ENCODE results near the gene CDH13. TPM values are rescaled to one million over a fixed set of nuclear protein-coding genes. Genes with fewer than 3 reads are reported as not detected.
A peak's percentile ranks its signal among the peaks of the same experiment; 100 is the strongest.

CDH13 gene
- total RNA-seq, 1 donor from 2014 or later, result 161 TPM

GRCh38 chr16:82638095-82638798 lies 11.5 kb downstream of the CDH13 start:
- intact Hi-C loops (cut with micrococcal nuclease), result loop anchor here (10.0 kb wide), 1 partner anchor 117 kb away; no protein-coding TSS in a partner anchor
- Histone ChIP-seq H3K36me3 (no peaks in the 10 kb centered on the region), H3K4me1 (peaks cover 97% of the 10 kb centered on the region), H3K4me3 (no peak overlapping the region), H3K9me3 (replicated peaks) (no peaks in the 10 kb centered on the region), H3K27me3 (ENCODE audit: low read depth) (no peaks in the 10 kb centered on the region), H3K27ac (replicated peaks) (peak overlapping the region; percentile 73)
- TF ChIP-seq, protein P1, sequence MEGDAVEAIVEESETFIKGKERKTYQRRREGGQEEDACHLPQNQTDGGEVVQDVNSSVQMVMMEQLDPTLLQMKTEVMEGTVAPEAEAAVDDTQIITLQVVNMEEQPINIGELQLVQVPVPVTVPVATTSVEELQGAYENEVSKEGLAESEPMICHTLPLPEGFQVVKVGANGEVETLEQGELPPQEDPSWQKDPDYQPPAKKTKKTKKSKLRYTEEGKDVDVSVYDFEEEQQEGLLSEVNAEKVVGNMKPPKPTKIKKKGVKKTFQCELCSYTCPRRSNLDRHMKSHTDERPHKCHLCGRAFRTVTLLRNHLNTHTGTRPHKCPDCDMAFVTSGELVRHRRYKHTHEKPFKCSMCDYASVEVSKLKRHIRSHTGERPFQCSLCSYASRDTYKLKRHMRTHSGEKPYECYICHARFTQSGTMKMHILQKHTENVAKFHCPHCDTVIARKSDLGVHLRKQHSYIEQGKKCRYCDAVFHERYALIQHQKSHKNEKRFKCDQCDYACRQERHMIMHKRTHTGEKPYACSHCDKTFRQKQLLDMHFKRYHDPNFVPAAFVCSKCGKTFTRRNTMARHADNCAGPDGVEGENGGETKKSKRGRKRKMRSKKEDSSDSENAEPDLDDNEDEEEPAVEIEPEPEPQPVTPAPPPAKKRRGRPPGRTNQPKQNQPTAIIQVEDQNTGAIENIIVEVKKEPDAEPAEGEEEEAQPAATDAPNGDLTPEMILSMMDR (IDR thresholded peaks at IDR 0.05; ENCODE audit: borderline replicate concordance), result no peak
- DNase-seq, result no peak

DNA sequence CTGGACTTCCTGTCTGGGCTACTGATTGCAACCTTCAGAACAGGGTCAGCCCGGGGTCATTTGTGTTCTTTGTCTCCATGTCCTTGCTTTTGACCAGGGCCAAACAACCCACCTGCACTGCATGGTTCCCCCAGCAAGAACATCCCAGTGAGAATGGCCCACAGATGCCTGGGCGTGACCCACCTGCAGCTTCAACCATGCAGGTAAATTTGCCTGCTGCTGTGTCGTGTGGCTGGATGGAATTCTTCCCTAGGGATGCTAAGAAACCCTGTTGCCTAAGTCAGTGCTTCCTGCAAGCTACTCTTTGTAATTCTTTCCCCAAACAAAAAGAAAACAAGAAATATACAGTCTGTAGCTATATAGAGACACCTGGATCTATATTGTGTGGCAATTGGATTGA lies 12.5 kb downstream of the CDH13 start:
- H3K4me3 ChIP-seq, result no peak overlapping the region
- no peaks in the 10 kb centered on the region for H3K36me3 ChIP-seq
- intact Hi-C loops (cut with micrococcal nuclease), result loop anchor here (10.0 kb wide), 1 partner anchor 116 kb away; no protein-coding TSS in a partner anchor
- H3K9me3 ChIP-seq (replicated peaks), result no peaks in the 10 kb centered on the region
- H3K4me1 ChIP-seq, result peaks cover 91% of the 10 kb centered on the region
- DNase-seq, result no peak
- peak overlapping the region; percentile 16 for H3K27ac ChIP-seq (replicated peaks)
- H3K27me3 ChIP-seq (ENCODE audit: low read depth), result no peaks in the 10 kb centered on the region
- TF ChIP-seq, protein P1 (IDR thresholded peaks at IDR 0.05; ENCODE audit: borderline replicate concordance), result no peak

DNA sequence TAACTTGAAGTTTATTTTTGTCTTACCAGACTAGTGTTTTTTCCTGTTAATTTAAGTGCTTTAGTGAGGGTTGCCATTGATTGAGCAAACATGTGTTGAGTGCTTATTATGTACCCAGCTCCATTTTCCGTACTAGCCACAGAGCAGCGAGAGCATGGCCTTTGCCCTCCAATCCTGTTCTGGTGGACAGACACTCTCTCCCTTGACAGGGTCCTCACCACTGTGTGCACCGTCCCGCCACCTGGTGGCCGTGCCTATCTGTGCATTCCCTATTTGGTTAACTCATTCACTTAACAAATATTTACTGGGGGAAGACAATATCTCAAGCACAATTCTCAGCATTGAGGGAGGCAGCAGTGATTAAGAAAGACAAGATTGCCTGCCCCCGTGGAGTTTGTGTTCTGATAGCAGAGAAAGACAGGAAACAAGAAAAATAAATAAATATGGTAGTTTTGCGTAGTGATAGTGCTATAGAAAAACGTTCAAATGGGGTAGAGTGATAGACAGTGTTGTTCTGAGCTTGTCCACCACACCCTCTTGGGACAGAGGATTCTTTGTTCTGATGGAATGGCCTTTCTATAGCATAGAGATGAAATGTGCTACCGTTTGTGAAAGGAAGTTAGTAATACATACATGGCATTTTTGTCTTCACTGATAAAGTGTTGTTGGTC lies 13.0 kb downstream of the CDH13 start:
- TF ChIP-seq, protein P1 (IDR thresholded peaks at IDR 0.05; ENCODE audit: borderline replicate concordance), result peak; percentile 81
- peak; percentile 57 for DNase-seq
- intact Hi-C loops (cut with micrococcal nuclease), result loop anchor here (10.0 kb wide), 1 partner anchor 115 kb away; no protein-coding TSS in a partner anchor
- Histone ChIP-seq H3K27me3 (ENCODE audit: low read depth) (no peaks in the 10 kb centered on the region), H3K36me3 (no peaks in the 10 kb centered on the region), H3K4me1 (peaks cover 90% of the 10 kb centered on the region), H3K4me3 (no peak overlapping the region), H3K9me3 (replicated peaks) (no peaks in the 10 kb centered on the region), H3K27ac (replicated peaks) (peak overlapping the region; percentile 16)

DNA sequence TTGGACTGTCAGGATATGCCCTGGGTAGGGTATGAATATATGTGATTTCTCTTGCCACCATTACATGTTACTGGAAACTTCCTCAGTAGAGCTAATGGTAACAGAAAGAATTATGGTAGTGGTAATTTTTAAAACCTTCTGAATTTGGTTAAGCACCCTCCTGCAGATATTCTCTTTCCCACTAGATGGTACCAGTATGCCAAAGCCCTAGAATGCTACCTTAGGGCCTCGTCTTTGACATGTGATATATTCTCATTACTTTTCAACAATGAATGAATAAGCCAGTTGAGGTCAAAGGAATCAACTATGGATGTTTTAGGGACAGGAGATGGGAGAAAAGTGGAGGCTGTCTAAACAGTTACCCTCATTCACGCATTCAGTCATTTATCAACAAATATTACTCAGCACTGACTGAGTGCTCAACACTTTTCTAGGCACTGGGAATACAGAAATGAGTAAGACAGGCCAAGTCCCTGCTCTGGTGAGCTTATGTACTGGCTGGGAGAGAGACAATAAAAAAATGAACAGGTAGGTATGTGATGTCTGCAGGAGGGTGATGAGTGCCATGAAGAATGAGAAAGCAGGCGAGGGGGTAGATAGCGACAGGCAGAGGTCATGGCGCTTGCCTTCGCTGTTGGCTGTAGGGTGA lies 14.7 kb downstream of the CDH13 start:
- intact Hi-C loops (cut with micrococcal nuclease), result no loop called here

DNA sequence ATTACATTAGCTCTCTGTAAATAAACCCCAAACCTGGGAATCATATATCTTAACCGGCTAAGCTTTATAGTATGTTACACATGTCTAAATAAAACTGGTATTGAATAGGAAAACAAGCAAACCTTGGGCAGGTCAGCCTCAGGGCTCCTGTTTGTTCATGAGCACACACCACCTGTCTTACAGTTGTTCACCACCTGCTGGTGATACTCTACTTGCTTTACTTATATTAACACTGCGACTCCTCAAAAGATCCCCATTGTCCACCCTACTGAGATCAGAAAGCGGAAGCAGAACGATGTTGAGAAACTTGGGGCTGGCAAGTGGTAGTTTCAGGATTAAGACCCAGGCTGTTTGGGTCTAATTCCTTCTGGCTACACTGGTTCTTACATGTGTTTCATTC lies 16.4 kb downstream of the CDH13 start:
- DNase-seq, result no peak
- intact Hi-C loops (cut with micrococcal nuclease), result no loop called here

More for the DNA sequence above, 14.7 kb downstream of the CDH13 start:
- Histone ChIP-seq H3K4me3 (no peak overlapping the region), H3K9me3 (replicated peaks) (no peaks in the 10 kb centered on the region), H3K27ac (replicated peaks) (no peak overlapping the region), H3K4me1 (peaks cover 74% of the 10 kb centered on the region), H3K27me3 (ENCODE audit: low read depth) (no peaks in the 10 kb centered on the region), H3K36me3 (no peaks in the 10 kb centered on the region)
- DNase-seq, result no peak
- TF ChIP-seq, protein P1 (IDR thresholded peaks at IDR 0.05; ENCODE audit: borderline replicate concordance), result peak; percentile 46

More for the DNA sequence above, 16.4 kb downstream of the CDH13 start:
- H3K9me3 ChIP-seq (replicated peaks), result no peaks in the 10 kb centered on the region
- H3K27ac ChIP-seq (replicated peaks), result no peak overlapping the region
- no peaks in the 10 kb centered on the region for H3K27me3 ChIP-seq (ENCODE audit: low read depth)
- no peak overlapping the region for H3K4me3 ChIP-seq
- no peaks in the 10 kb centered on the region for H3K36me3 ChIP-seq
- TF ChIP-seq, protein P1 (IDR thresholded peaks at IDR 0.05; ENCODE audit: borderline replicate concordance), result no peak
- H3K4me1 ChIP-seq, result peaks cover 64% of the 10 kb centered on the region

Data from left ventricle myocardium inferior (tissue), 1 donor.